Ovary (tissue), 3 donors: Measurements from ENCODE around the gene TMPRSS11E.

Source experiments
- EP300 ChIP-seq: sonication (generic); formaldehyde crosslinking; IDR thresholded peaks from one replicate; pipeline ENCODE4 v1.6.1; 2017; ENCODE audit warnings: antibody characterized with exemption
- POLR2A ChIP-seq: fragments of 450-650 bp; IDR thresholded peaks from one replicate; pipeline ENCODE4 v1.6.1; 2017; ENCODE audit warnings: antibody characterized with exemption, mild to moderate bottlenecking, moderate library complexity
- TF ChIP-seq, protein P1 (sequence below), 3 donors: fragments of 450-650 bp in 2 of 3; fragments of 200-600 bp in 1 of 3; IDR thresholded peaks; one replicate each; pipeline versions ENCODE4 v1.5.1 to v1.8.0; 2016 to 2022; ENCODE audit warnings: antibody characterized with exemption in 3 of 3, mild to moderate bottlenecking in 1 of 3
- donor health status: DM: no; HTN: no; CAD: no.

DNA sequence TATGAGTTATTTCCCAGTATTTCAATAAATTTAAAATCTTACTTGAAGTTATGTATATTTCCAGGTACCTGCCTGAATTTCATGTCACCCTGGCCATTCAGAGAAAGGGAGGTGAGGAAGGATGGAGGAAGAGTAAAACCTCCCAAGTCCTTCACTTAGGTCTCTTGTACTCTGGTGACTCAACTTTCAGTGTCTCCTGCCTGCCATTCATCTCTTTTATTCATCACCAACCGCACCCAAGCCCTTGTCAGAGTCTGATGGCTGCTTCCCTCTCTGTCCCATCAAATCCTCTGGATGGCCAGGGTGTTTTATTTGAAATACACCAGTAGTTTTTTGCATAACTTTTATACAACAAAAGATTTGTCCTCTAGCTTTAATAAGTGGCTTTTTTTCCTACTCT is 17.8 kb downstream of the TMPRSS11E start:
- TF ChIP-seq, protein P1, sequence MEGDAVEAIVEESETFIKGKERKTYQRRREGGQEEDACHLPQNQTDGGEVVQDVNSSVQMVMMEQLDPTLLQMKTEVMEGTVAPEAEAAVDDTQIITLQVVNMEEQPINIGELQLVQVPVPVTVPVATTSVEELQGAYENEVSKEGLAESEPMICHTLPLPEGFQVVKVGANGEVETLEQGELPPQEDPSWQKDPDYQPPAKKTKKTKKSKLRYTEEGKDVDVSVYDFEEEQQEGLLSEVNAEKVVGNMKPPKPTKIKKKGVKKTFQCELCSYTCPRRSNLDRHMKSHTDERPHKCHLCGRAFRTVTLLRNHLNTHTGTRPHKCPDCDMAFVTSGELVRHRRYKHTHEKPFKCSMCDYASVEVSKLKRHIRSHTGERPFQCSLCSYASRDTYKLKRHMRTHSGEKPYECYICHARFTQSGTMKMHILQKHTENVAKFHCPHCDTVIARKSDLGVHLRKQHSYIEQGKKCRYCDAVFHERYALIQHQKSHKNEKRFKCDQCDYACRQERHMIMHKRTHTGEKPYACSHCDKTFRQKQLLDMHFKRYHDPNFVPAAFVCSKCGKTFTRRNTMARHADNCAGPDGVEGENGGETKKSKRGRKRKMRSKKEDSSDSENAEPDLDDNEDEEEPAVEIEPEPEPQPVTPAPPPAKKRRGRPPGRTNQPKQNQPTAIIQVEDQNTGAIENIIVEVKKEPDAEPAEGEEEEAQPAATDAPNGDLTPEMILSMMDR (IDR thresholded peaks at IDR 0.05): no peak
- TF ChIP-seq POLR2A (no peak), EP300 (no peak)
